Smooth muscle cell (in vitro differentiated cells): ENCODE data around the gene PLCH2. TPM values are rescaled to one million over a fixed set of nuclear protein-coding genes. Genes with fewer than 3 reads are reported as not detected.

Experiments
- DNase-seq: peaks from one replicate; lab custom pipeline; 2025; ENCODE audit not compliant: unreplicated experiment; lab: John Stamatoyannopoulos, UW
- H2AFZ ChIP-seq: fragments of 200-600 bp; sonication (generic); 2 replicates; pipeline ENCODE4 v1.6.0; 2016; ENCODE audit warnings: antibody characterized with exemption, low read depth, mild to moderate bottlenecking
- H3F3A ChIP-seq: fragments of 200-600 bp; sonication (generic); 2 replicates; pipeline ENCODE4 v1.6.0; 2017; ENCODE audit warnings: antibody characterized with exemption, low read depth
- H3K27ac ChIP-seq: fragments of 200-600 bp; sonication (generic); 2 replicates; pipeline ENCODE4 v1.5.1; 2016; ENCODE audit warnings: low read depth, mild to moderate bottlenecking
- H3K27me3 ChIP-seq: fragments of 200-600 bp; sonication (generic); 2 replicates; pipeline ENCODE4 v1.6.1; 2016; ENCODE audit warnings: low read depth, mild to moderate bottlenecking
- H3K36me3 ChIP-seq: fragments of 200-600 bp; sonication (generic); 2 replicates; pipeline ENCODE4 v1.5.1; 2016; ENCODE audit warnings: low read depth
- H3K4me1 ChIP-seq: fragments of 200-600 bp; sonication (generic); 2 replicates; pipeline ENCODE4 v1.5.1; 2016; ENCODE audit warnings: low read depth
- H3K4me2 ChIP-seq: fragments of 200-600 bp; sonication (generic); 2 replicates; pipeline ENCODE4 v1.6.0; 2016; ENCODE audit warnings: mild to moderate bottlenecking
- H3K4me3 ChIP-seq: fragments of 200-600 bp; sonication (generic); 2 replicates; pipeline ENCODE4 v1.5.1; 2016; ENCODE audit warnings: mild to moderate bottlenecking
- H3K79me2 ChIP-seq: fragments of 200-600 bp; sonication (generic); 2 replicates; pipeline ENCODE4 v1.6.0; 2016; ENCODE audit warnings: low read depth, mild to moderate bottlenecking
- H3K9ac ChIP-seq: fragments of 200-600 bp; sonication (generic); 2 replicates; pipeline ENCODE4 v1.6.0; 2016; ENCODE audit warnings: low read depth
- H3K9me3 ChIP-seq: fragments of 200-600 bp; sonication (generic); replicated peaks from 2 replicates; pipeline ENCODE4 v1.5.1; 2016; ENCODE audit warnings: low read depth
- H4K20me1 ChIP-seq: fragments of 200-600 bp; sonication (generic); 2 replicates; pipeline ENCODE4 v1.6.0; 2016; ENCODE audit warnings: low read depth
- CTCF ChIP-seq: fragments of 200-600 bp; sonication (generic); IDR thresholded peaks from 2 replicates; pipeline ENCODE4 v1.5.1; 2017; ENCODE audit warnings: borderline replicate concordance, mild to moderate bottlenecking, antibody characterized with exemption; ENCODE audit not compliant: insufficient read depth, poor library complexity, severe bottlenecking
- WGBS: methylation state at CpG from one replicate; pipeline ENCODE4 v1.1.7; 2016; ENCODE audit warnings: low lambda C conversion rate; 5-methylcytosine and 5-hydroxymethylcytosine counted together
- polyA plus RNA-seq: library from polyadenylated mRNA; unstranded; fragments of >200 nt; fragmentation: Nextera tagmentation; extraction: Ambion mirVana; gene quantifications from 2 replicates; pipeline ENCODE4 v1.2.1, GENCODE V29; 2016
- total RNA-seq: library from RNA; depleted of rRNA; stranded (reverse); fragments of >200 nt; gene quantifications from 2 replicates; pipeline ENCODE4 v1.2.3, GENCODE V29; 2014

The PLCH2 gene
- total and polyA plus RNA-seq, 2 experiments from 2014 or later, result 0.09 to 0.13 TPM

DNA sequence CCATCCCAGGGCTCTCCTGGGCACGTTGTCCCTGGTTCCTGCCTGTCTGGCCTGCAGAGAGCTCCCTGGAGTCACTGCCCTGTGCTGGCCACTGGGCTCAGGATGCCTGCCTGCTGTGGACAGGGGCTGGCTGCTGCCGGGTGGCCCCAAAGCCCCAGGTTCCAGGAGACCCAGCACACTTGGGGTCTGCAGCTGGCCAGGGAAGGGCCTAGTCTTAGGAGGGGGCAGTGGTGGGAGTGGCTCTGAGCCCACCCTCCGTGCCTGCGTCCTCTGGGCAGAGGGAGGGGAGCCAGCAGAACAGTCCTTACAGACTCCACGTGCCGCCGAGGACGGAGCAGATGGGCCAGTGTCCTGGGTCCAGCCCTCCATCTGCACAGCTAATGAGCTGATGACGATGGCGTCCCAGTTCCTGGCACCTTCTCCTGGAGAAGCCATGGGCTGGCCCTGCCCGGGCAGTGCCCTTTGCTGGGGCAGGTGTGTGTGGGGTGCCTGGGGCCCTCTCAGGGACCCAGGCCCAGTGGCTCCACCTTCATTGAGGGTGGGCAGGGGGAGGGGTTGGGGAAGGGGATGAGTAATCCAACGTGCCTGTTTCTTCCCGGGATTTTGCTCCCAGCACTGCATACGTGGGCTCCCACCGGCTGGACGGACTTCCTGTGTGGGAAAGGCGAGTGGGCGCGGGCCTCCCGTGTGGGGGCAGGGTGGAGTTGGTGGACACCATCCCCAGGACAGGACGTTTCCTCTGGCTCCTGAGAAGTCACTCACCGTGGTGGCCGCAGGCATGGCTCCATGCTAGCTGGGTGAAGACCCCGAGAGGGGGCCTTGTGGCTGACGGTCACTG is 6.8 kb upstream of the PLCH2 start:
- Histone ChIP-seq H3K79me2 (no peaks in the 10 kb centered on the region), H3K27ac (no peak overlapping the region), H3K4me3 (no peak overlapping the region), H3K9ac (no peak overlapping the region), H3K4me1 (peaks cover 7% of the 10 kb centered on the region), H3K4me2 (no peak overlapping the region), H2AFZ (no peak overlapping the region), H3K36me3 (no peaks in the 10 kb centered on the region), H3F3A (no peaks in the 10 kb centered on the region), H3K27me3 (no peaks in the 10 kb centered on the region), H4K20me1 (no peaks in the 10 kb centered on the region), H3K9me3 (no peaks in the 10 kb centered on the region)
- 72% methylated on average over 25 of the region's 25 CpGs for WGBS
- no peak for TF ChIP-seq CTCF
- no peak for DNase-seq

DNA sequence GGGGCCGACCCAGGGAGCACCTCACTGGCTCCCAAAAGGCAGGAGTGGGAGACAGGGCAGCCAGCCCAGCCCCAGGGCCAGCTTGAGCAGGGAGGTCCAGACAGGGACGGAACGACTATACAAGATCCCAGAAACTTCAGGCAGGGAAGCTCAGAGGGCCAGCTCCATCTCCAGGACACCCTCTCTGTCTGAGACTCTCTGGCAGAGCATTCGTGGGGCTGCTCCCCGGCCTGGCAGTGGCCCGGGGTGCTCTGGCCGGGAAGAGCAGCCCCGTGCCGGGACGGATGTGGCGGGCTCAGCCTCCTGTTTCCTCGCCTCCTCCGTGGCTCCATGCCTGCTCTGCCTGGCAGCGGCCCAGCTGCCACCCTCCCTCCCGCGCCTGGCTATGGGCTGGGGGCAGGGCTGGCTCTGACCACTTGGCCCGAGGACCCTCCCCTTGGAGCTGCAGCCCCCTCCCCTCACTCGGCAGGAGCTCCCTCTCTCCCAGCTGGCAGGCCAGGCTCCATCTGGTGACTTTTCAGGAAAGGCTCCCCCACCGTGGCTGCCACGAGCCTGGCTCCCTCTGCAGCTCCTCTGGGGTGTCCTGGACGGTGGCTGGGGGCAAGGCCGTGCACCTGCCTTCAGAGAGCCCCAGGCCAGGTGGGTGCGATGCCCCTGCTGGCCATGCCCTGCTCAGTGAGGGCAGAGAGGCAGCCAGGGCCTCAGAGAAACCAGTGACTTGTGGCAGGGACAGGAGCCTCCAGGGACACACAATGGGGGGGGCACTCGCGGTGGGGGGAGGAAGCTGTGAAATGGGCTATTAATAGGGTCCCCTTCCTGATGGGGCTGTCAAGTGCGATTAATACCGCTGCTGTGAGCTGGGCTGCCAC is 5.6 kb upstream of the PLCH2 start:
- Histone ChIP-seq H3K9me3 (no peaks in the 10 kb centered on the region), H3K36me3 (no peaks in the 10 kb centered on the region), H4K20me1 (no peaks in the 10 kb centered on the region), H3K4me1 (peaks cover 14% of the 10 kb centered on the region), H3K27me3 (no peaks in the 10 kb centered on the region), H3K79me2 (no peaks in the 10 kb centered on the region), H3F3A (no peaks in the 10 kb centered on the region), H2AFZ (no peak overlapping the region), H3K27ac (no peak overlapping the region), H3K4me3 (no peak overlapping the region), H3K4me2 (no peak overlapping the region), H3K9ac (no peak overlapping the region)
- TF ChIP-seq CTCF, result no peak
- no peak for DNase-seq
- 81% methylated on average over 27 of the region's 27 CpGs for WGBS

DNA sequence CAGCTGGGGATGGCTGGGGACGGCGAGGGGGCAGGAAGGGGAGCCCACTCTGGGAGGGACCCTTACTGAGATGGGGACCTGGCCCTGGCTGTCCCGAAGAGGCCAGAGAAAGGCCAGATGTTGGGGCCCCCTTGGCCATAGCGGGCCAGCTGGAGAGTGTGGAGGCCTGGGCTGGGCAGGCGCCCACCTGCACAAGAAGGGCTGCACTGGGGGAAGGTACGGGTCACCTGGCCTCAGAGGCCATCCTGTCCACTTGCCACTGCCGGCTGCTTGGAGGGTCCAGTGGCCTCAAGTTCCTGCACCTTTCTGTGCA is 5.0 kb upstream of the PLCH2 start:
- no peak overlapping the region for H3K4me3 ChIP-seq
- H3K4me2 ChIP-seq, result no peak overlapping the region
- DNase-seq, result no peak
- no peaks in the 10 kb centered on the region for H4K20me1 ChIP-seq
- no peaks in the 10 kb centered on the region for H3K27me3 ChIP-seq
- no peak overlapping the region for H3K27ac ChIP-seq
- 79% methylated on average over 7 of the region's 7 CpGs for WGBS
- H3K4me1 ChIP-seq, result peaks cover 15% of the 10 kb centered on the region
- H3K9me3 ChIP-seq, result no peaks in the 10 kb centered on the region
- no peaks in the 10 kb centered on the region for H3F3A ChIP-seq
- H3K9ac ChIP-seq, result no peak overlapping the region
- no peak for TF ChIP-seq CTCF
- no peak overlapping the region for H2AFZ ChIP-seq
- H3K79me2 ChIP-seq, result no peaks in the 10 kb centered on the region
- H3K36me3 ChIP-seq, result no peaks in the 10 kb centered on the region
